Stimulated activated CD8-positive, alpha-beta memory T cell treated with anti-CD3 and anti-CD28 coated beads, Interleukin-12 subunit alpha, Interleukin-12 subunit beta, amount 100 ng/mL, for 24 hours (primary cell): Measurements from ENCODE around the gene ATP13A3.

ENCODE experiments used
- DNase-seq: peaks from one replicate; pipeline ENCODE4 v3.0.0-alpha.2; 2020; ENCODE audit errors: extremely low read depth

ATP13A3 gene

GRCh38 chr3:194369522-194370279 lies 117.1 kb downstream of the ATP13A3 start, which contains the start of gene LRRC15:
Gene LRRC15, minus strand, starts transcription at chr3:194369743. Its CDS starts 8,700 bp downstream, at chr3:194361043.
- no peak for DNase-seq

- DNase-seq = no peak
These were observed 117.9 kb downstream of the ATP13A3 start for GRCh38 chr3:194368918-194369317.

GRCh38 chr3:194367992-194368841 lies 118.6 kb downstream of the ATP13A3 start:
- DNase-seq = no peak

- no peak for DNase-seq
These were observed 120.8 kb downstream of the ATP13A3 start for GRCh38 chr3:194365978-194366490.

- no peak for DNase-seq
These were observed 121.3 kb downstream of the ATP13A3 start for GRCh38 chr3:194365526-194365925.

GRCh38 chr3:194364652-194365434 lies 122.0 kb downstream of the ATP13A3 start:
- DNase-seq = no peak

- no peak for DNase-seq
These were observed 122.5 kb downstream of the ATP13A3 start for GRCh38 chr3:194364314-194364651.

- no peak for DNase-seq
These were observed 126.2 kb downstream of the ATP13A3 start for GRCh38 chr3:194360568-194360967.

GRCh38 chr3:194357681-194358080 lies 129.1 kb downstream of the ATP13A3 start:
- DNase-seq = no peak

GRCh38 chr3:194355379-194355778 lies 131.4 kb downstream of the ATP13A3 start:
- DNase-seq = no peak

- no peak for DNase-seq
These were observed 132.5 kb downstream of the ATP13A3 start for GRCh38 chr3:194354315-194354714.
